Breast epithelium (tissue), 3 donors: ENCODE data around the gene PEX7.

ENCODE experiments used
- CTCF ChIP-seq, 3 donors: fragments of 450-650 bp; IDR thresholded peaks; one replicate each; pipeline ENCODE4 v1.5.1; 2016 to 2017; ENCODE audit warnings: antibody characterized with exemption in 3 of 3, mild to moderate bottlenecking in 3 of 3, moderate library complexity in 3 of 3
- POLR2AphosphoS5 ChIP-seq, 3 donors: sonication (generic); formaldehyde crosslinking; IDR thresholded peaks; one replicate each; pipeline ENCODE4 v1.6.1; 2017; ENCODE audit warnings: antibody characterized with exemption in 3 of 3

GRCh38 chr6:136887953-136888352 is 65.6 kb downstream of the PEX7 start:
- TF ChIP-seq CTCF (IDR thresholded peaks at IDR 0.05) (no peak), POLR2AphosphoS5 (IDR thresholded peaks at IDR 0.05) (no peak)
